Lower leg skin (tissue), 4 donors: Measurements from ENCODE around the gene PAK6. TPM values are rescaled to one million over a fixed set of nuclear protein-coding genes. Genes with fewer than 3 reads are reported as not detected.

Source experiments
- DNase-seq, 2 donors: peaks; one replicate each; pipeline ENCODE4 v3.0.0-alpha.2; 2019; ENCODE audit warnings: low spot score in 2 of 2
- H3K4me3 ChIP-seq: fragments of 200-600 bp; sonication (generic); 2 replicates; pipeline ENCODE4 v1.5.1; 2017; ENCODE audit warnings: mild to moderate bottlenecking, low read depth; ENCODE audit not compliant: poor library complexity, severe bottlenecking
- POLR2A ChIP-seq, 2 donors: fragments of 450-650 bp; IDR thresholded peaks; one replicate each; pipeline ENCODE4 v1.6.1; 2016 to 2017; ENCODE audit warnings: antibody characterized with exemption in 2 of 2, mild to moderate bottlenecking in 1 of 2, moderate library complexity in 1 of 2
- WGBS, 2 donors: methylation state at CpG; one replicate each; pipeline ENCODE4 v1.1.5; 2018; 5-methylcytosine and 5-hydroxymethylcytosine counted together
- intact Hi-C: fragments of 100-400 bp; cut with DNase I; formaldehyde crosslinking; loops from one replicate; pipeline ENCODE4 v1.15.0; 2023; ENCODE audit warnings: low total_unique reads
- total RNA-seq, 4 donors: library from RNA; depleted of rRNA; stranded (reverse); fragments of >200 nt; gene quantifications; one replicate each; pipeline ENCODE4 v1.1.0, GENCODE V29; 2016
- TF ChIP-seq, protein P1 (sequence below), 3 donors: fragments of 450-650 bp; IDR thresholded peaks; one replicate each; pipeline ENCODE4 v1.5.1; 2016; ENCODE audit warnings: antibody characterized with exemption in 3 of 3, mild to moderate bottlenecking in 3 of 3, moderate library complexity in 2 of 3

The PAK6 gene
- total RNA-seq, 4 donors from 2014 or later: 48.3 to 83.9 (median 70.4) TPM

DNA sequence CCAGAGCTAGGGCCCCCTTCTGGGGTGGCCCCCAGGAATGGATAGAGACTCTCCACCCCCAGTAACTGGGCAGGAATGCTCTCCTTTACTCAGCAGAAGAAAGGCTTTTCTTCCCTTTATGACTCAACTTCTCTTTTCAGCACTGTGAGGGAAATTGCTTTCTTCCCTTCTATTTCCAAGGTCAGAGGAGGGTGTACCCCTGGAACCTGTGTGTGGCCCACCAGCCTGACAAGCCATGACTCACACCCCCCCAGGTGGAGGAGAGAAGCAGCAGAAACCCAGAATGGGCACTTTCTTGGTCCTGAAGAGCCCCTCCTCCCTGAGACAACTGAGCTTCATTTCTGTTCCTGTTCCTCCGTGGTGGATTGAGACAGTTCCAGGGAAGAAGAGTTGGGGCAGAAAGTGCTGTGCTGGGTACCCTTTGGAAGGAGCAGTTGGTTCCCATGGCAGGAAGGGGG lies 46.7 kb downstream of the PAK6 start:
- DNase-seq: no peak
- H3K4me3 ChIP-seq: no peak overlapping the region
- intact Hi-C loops: loop anchor here (10.0 kb wide), 1 partner anchor 79 kb away; no protein-coding TSS in a partner anchor
- TF ChIP-seq, protein P1, sequence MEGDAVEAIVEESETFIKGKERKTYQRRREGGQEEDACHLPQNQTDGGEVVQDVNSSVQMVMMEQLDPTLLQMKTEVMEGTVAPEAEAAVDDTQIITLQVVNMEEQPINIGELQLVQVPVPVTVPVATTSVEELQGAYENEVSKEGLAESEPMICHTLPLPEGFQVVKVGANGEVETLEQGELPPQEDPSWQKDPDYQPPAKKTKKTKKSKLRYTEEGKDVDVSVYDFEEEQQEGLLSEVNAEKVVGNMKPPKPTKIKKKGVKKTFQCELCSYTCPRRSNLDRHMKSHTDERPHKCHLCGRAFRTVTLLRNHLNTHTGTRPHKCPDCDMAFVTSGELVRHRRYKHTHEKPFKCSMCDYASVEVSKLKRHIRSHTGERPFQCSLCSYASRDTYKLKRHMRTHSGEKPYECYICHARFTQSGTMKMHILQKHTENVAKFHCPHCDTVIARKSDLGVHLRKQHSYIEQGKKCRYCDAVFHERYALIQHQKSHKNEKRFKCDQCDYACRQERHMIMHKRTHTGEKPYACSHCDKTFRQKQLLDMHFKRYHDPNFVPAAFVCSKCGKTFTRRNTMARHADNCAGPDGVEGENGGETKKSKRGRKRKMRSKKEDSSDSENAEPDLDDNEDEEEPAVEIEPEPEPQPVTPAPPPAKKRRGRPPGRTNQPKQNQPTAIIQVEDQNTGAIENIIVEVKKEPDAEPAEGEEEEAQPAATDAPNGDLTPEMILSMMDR (IDR thresholded peaks at IDR 0.05): no peak
- no peak for TF ChIP-seq POLR2A (IDR thresholded peaks at IDR 0.05)
- WGBS, 2 donors: 6 to 24% methylated on average over 1 of the region's 1 CpG

DNA sequence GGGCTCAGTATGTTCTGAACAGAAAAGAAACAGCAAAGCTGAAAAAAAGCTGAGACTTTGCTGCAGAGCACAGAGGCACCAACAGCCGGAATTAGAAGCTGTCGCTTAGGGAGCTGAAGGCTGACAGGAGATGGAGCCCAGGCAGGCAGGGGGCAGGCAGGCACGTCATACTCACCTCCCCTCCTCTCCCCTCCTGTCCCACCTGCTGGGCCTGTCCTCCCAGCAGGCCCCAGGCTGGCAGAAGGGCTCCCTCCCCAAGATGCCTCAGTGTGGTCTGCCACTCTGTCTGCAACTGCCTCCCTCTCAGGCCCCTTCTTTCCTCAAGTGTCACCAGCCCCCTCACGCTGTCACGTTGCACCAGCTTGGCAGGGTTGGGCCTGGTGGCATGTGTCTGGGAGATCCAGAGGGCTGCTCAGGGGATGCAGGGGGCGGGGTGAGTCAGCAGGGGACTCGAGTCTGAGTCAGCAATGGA lies 47.2 kb downstream of the PAK6 start:
- intact Hi-C loops: loop anchor here (10.0 kb wide), 1 partner anchor 79 kb away; no protein-coding TSS in a partner anchor
- no peak for DNase-seq
- 80 to 82% methylated on average over 7 of the region's 7 CpGs for WGBS, 2 donors
- TF ChIP-seq POLR2A (IDR thresholded peaks at IDR 0.05): no peak
- TF ChIP-seq, protein P1 (IDR thresholded peaks at IDR 0.05): no peak
- no peak overlapping the region for H3K4me3 ChIP-seq

DNA sequence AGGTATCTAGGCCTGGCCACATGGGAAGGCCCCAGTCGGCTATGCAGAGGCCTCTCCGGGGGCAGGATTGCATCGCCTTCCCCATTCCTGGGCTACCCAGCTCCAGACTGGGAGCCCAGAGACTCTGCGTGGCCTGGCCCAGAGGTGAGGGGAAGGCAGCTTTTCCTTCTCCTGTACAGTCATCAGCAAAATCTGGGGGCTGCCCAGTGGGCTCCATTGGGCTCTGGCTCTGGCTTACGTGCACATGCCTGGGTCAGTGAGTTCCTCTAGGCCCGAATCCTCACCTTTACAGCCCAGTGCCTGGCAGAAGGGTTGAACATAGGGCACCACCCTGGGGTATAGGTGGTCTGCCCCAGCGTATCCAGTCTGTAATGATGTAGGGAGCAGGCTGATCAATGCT lies 47.9 kb downstream of the PAK6 start:
- intact Hi-C loops: loop anchor here (10.0 kb wide), 1 partner anchor 78 kb away; no protein-coding TSS in a partner anchor
- no peak overlapping the region for H3K4me3 ChIP-seq
- no peak for TF ChIP-seq POLR2A (IDR thresholded peaks at IDR 0.05)
- TF ChIP-seq, protein P1 (IDR thresholded peaks at IDR 0.05): no peak
- DNase-seq: no peak
- WGBS, 2 donors: 77 to 92% methylated on average over 3 to 6 of the region's 7 CpGs

DNA sequence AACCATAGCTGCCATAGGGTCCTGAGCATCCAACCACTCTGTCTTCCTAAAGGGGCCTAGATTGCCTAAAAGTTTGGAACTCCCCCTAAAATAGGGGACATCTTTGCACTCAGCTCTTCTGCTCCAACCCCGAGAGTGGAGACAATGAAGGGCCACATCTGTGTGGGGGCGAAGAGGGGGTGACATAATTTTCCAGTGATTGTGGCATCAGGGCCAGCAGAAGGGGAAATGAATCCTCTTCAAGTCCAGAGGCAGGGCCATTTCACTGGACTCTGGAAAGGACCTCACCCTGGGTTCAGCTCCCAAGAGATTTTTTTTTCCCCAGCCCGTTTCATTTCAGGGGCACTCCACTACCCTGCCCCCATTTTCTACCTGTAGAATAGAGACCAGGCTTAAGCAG lies 48.6 kb downstream of the PAK6 start:
- intact Hi-C loops: loop anchor here (10.0 kb wide), 1 partner anchor 77 kb away; no protein-coding TSS in a partner anchor
- no peak for DNase-seq
- 87% methylated on average over 3 of the region's 3 CpGs for WGBS, 2 donors
- TF ChIP-seq POLR2A (IDR thresholded peaks at IDR 0.05): no peak
- TF ChIP-seq, protein P1 (IDR thresholded peaks at IDR 0.05): no peak
- no peak overlapping the region for H3K4me3 ChIP-seq

DNA sequence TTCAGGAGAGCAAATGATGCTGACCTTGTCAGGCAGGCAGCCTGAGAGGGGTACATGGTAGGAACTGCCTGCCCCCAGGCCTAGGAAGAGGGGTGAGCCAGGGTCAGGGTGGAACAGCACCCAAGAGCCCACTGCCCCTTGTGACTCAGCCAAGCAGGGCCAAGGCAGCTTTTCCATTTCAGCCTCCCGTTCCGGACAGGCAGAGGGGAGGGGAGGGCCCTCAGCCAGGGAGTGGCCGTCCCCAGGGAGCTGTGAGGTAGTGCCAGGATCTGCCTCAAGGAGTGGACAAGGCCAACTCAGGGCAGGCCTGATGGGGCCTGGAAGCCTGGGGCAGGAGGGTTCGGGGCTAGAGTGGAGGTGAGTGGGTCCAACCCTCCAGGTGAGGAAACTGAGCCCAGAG lies 49.1 kb downstream of the PAK6 start:
- 73 to 74% methylated on average over 4 of the region's 4 CpGs for WGBS, 2 donors
- intact Hi-C loops: loop anchor here (10.0 kb wide), 1 partner anchor 77 kb away; no protein-coding TSS in a partner anchor
- H3K4me3 ChIP-seq: no peak overlapping the region
- DNase-seq: no peak
- TF ChIP-seq POLR2A (IDR thresholded peaks at IDR 0.05): no peak
- TF ChIP-seq, protein P1 (IDR thresholded peaks at IDR 0.05): no peak
